WTC11 (cell line): Measurements from ENCODE around the gene BAG1. TPM values are rescaled to one million over a fixed set of nuclear protein-coding genes. Genes with fewer than 3 reads are reported as not detected.

Experiments used
- ATAC-seq: fragments of 200-7000 bp; cut with Tn5 transposase; 2 replicates; pipeline ENCODE4 v1.10.0; 2021; ENCODE audit warnings: mild to moderate bottlenecking, moderate library complexity
- CTCF ChIA-PET: fragments of 300-600 bp; sonication (Branson Sonifier 250); formaldehyde crosslinking; loops from one replicate; lab custom pipeline; 2021; ENCODE audit warnings: antibody characterized with exemption; lab: Charles Lee
- POLR2A ChIA-PET: fragments of 350-600 bp; sonication (Branson Sonifier 250); formaldehyde crosslinking; loops from one replicate; lab custom pipeline; 2021; ENCODE audit warnings: antibody characterized with exemption; lab: Charles Lee
- DNase-seq: peaks from one replicate; pipeline ENCODE4 v3.0.0; 2021; ENCODE audit warnings: low spot score
- H3K27ac Mint-ChIP-seq: 2 replicates; pipeline ENCODE4 v1.8.0; 2021; ENCODE audit warnings: mixed read lengths
- H3K27me3 Mint-ChIP-seq: 2 replicates; pipeline ENCODE4 v1.8.0; 2021; ENCODE audit warnings: low read depth, mild to moderate bottlenecking, moderate library complexity, mixed read lengths
- H3K36me3 Mint-ChIP-seq: 2 replicates; pipeline ENCODE4 v1.8.0; 2021; ENCODE audit warnings: mixed read lengths
- H3K4me1 Mint-ChIP-seq: 2 replicates; pipeline ENCODE4 v1.8.0; 2022; ENCODE audit warnings: mixed read lengths
- H3K4me3 Mint-ChIP-seq: 2 replicates; pipeline ENCODE4 v1.8.0; 2021; ENCODE audit warnings: mild to moderate bottlenecking, moderate library complexity, mixed read lengths
- H3K9me3 Mint-ChIP-seq: 2 replicates; pipeline ENCODE4 v1.8.0; 2021; ENCODE audit warnings: mixed read lengths
- CBFB ChIP-seq: sonication (generic); formaldehyde crosslinking; IDR thresholded peaks from 2 replicates; pipeline ENCODE4 v1.8.1; 2022; ENCODE audit warnings: mild to moderate bottlenecking, low read depth, missing genetic modification reagents
- CREM ChIP-seq: sonication (generic); formaldehyde crosslinking; IDR thresholded peaks from 2 replicates; pipeline ENCODE4 v1.8.1; 2022; ENCODE audit warnings: mild to moderate bottlenecking, missing genetic modification reagents, moderate library complexity
- FOXK1 ChIP-seq: sonication (generic); formaldehyde crosslinking; IDR thresholded peaks from 2 replicates; pipeline ENCODE4 v1.8.0; 2022; ENCODE audit warnings: mild to moderate bottlenecking, moderate library complexity, missing genetic modification reagents
- HMGA2 ChIP-seq: fragments of 250-450 bp; sonication (Bioruptor Pico); IDR thresholded peaks from 2 replicates; pipeline ENCODE4 v1.4.0; 2021; ENCODE audit warnings: mild to moderate bottlenecking, moderate library complexity
- NFE2L1 ChIP-seq: sonication (generic); formaldehyde crosslinking; IDR thresholded peaks from 2 replicates; pipeline ENCODE4 v1.8.1; 2023; ENCODE audit warnings: missing genetic modification reagents
- NFYB ChIP-seq: sonication (generic); formaldehyde crosslinking; conservative IDR thresholded peaks from 2 replicates; pipeline ENCODE4 v1.8.0; 2022; ENCODE audit warnings: low read depth, missing genetic modification reagents
- PRRX2 ChIP-seq: fragments of 250-450 bp; sonication (Bioruptor Pico); IDR thresholded peaks from 2 replicates; pipeline ENCODE4 v1.8.0; 2021; ENCODE audit warnings: mild to moderate bottlenecking
- ZNF219 ChIP-seq: sonication (generic); formaldehyde crosslinking; IDR thresholded peaks from 2 replicates; pipeline ENCODE4 v1.8.0; 2023; ENCODE audit warnings: missing genetic modification reagents, mild to moderate bottlenecking, borderline replicate concordance
- ZNF317 ChIP-seq: sonication (generic); formaldehyde crosslinking; IDR thresholded peaks from 2 replicates; pipeline ENCODE4 v1.8.1; 2023; ENCODE audit warnings: low read depth, mild to moderate bottlenecking, moderate library complexity, missing genetic modification reagents, borderline replicate concordance
- total RNA-seq: library from RNA; stranded (reverse); gene quantifications from 3 replicates; pipeline ENCODE4 v1.2.3, GENCODE V29; 2021
- TF ChIP-seq, protein P1 (sequence below): sonication (generic); formaldehyde crosslinking; IDR thresholded peaks from 2 replicates; pipeline ENCODE4 v1.8.0; 2023; ENCODE audit warnings: mild to moderate bottlenecking, missing genetic modification reagents
- TF ChIP-seq, protein P2 (sequence below): fragments of 200-600 bp; IDR thresholded peaks from 2 replicates; pipeline ENCODE4 v1.8.0; 2022; ENCODE audit warnings: antibody characterized with exemption
- TF ChIP-seq, protein P3 (sequence below): sonication (generic); formaldehyde crosslinking; IDR thresholded peaks from 2 replicates; pipeline ENCODE4 v1.8.0; 2022; ENCODE audit warnings: missing genetic modification reagents
- TF ChIP-seq, protein P4 (sequence below): sonication (generic); formaldehyde crosslinking; IDR thresholded peaks from 2 replicates; pipeline ENCODE4 v1.8.1; 2023; ENCODE audit warnings: mild to moderate bottlenecking, missing genetic modification reagents, borderline replicate concordance
- TF ChIP-seq, protein P5 (sequence below): sonication (generic); formaldehyde crosslinking; IDR thresholded peaks from 2 replicates; pipeline ENCODE4 v1.8.1; 2022; ENCODE audit warnings: low read depth, missing genetic modification reagents, borderline replicate concordance
- TF ChIP-seq, protein P6 (sequence below): sonication (generic); formaldehyde crosslinking; IDR thresholded peaks from 2 replicates; pipeline ENCODE4 v1.8.0; 2022; ENCODE audit warnings: mild to moderate bottlenecking, missing genetic modification reagents
- TF ChIP-seq, protein P7 (sequence below): sonication (generic); formaldehyde crosslinking; IDR thresholded peaks from 2 replicates; pipeline ENCODE4 v1.8.1; 2022; ENCODE audit warnings: low read depth, mild to moderate bottlenecking, moderate library complexity, missing genetic modification reagents, borderline replicate concordance

BAG1 gene
- total RNA-seq, 1 experiment from 2014 or later, result 52.9 TPM

DNA sequence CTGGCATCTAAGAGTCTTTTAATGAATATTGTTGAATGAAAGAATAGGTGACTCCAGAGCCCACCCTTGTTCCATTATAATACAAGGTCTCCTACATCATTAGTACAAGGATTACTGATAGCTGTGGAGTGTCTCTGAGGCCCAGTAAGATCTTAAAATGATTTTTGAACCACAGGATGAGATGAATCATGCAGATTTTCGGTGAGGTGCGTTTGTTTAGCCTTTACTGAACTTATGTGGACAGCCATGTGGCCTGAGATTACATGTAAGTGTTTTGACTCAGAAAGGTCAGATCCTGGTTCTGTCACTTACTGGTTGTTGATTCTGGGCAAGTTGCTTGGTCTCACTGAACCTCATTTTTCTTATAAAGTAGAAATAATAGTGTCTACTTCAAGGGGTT is 47.4 kb upstream of the BAG1 start:
- no peak overlapping the region for H3K4me3 Mint-ChIP-seq
- POLR2A ChIA-PET, result no interaction called here
- ATAC-seq (no peak), DNase-seq (no peak)
- H3K27me3 Mint-ChIP-seq, result no peaks in the 10 kb centered on the region
- peaks cover 55% of the 10 kb centered on the region for H3K36me3 Mint-ChIP-seq
- no peak overlapping the region for H3K27ac Mint-ChIP-seq
- TF ChIP-seq, protein P1, sequence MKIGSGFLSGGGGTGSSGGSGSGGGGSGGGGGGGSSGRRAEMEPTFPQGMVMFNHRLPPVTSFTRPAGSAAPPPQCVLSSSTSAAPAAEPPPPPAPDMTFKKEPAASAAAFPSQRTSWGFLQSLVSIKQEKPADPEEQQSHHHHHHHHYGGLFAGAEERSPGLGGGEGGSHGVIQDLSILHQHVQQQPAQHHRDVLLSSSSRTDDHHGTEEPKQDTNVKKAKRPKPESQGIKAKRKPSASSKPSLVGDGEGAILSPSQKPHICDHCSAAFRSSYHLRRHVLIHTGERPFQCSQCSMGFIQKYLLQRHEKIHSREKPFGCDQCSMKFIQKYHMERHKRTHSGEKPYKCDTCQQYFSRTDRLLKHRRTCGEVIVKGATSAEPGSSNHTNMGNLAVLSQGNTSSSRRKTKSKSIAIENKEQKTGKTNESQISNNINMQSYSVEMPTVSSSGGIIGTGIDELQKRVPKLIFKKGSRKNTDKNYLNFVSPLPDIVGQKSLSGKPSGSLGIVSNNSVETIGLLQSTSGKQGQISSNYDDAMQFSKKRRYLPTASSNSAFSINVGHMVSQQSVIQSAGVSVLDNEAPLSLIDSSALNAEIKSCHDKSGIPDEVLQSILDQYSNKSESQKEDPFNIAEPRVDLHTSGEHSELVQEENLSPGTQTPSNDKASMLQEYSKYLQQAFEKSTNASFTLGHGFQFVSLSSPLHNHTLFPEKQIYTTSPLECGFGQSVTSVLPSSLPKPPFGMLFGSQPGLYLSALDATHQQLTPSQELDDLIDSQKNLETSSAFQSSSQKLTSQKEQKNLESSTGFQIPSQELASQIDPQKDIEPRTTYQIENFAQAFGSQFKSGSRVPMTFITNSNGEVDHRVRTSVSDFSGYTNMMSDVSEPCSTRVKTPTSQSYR (CRISPR knock-in tag), result no peak
- TF ChIP-seq ZNF317 (no peak), CREM (CRISPR knock-in tag) (no peak), HMGA2 (no peak), FOXK1 (CRISPR knock-in tag) (no peak), ZNF219 (CRISPR knock-in tag) (no peak), PRRX2 (CRISPR knock-in tag) (no peak), NFYB (CRISPR knock-in tag) (no peak), NFE2L1 (CRISPR knock-in tag) (no peak), CBFB (CRISPR knock-in tag) (no peak)
- TF ChIP-seq, protein P2, sequence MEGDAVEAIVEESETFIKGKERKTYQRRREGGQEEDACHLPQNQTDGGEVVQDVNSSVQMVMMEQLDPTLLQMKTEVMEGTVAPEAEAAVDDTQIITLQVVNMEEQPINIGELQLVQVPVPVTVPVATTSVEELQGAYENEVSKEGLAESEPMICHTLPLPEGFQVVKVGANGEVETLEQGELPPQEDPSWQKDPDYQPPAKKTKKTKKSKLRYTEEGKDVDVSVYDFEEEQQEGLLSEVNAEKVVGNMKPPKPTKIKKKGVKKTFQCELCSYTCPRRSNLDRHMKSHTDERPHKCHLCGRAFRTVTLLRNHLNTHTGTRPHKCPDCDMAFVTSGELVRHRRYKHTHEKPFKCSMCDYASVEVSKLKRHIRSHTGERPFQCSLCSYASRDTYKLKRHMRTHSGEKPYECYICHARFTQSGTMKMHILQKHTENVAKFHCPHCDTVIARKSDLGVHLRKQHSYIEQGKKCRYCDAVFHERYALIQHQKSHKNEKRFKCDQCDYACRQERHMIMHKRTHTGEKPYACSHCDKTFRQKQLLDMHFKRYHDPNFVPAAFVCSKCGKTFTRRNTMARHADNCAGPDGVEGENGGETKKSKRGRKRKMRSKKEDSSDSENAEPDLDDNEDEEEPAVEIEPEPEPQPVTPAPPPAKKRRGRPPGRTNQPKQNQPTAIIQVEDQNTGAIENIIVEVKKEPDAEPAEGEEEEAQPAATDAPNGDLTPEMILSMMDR, result no peak
- TF ChIP-seq, protein P3, sequence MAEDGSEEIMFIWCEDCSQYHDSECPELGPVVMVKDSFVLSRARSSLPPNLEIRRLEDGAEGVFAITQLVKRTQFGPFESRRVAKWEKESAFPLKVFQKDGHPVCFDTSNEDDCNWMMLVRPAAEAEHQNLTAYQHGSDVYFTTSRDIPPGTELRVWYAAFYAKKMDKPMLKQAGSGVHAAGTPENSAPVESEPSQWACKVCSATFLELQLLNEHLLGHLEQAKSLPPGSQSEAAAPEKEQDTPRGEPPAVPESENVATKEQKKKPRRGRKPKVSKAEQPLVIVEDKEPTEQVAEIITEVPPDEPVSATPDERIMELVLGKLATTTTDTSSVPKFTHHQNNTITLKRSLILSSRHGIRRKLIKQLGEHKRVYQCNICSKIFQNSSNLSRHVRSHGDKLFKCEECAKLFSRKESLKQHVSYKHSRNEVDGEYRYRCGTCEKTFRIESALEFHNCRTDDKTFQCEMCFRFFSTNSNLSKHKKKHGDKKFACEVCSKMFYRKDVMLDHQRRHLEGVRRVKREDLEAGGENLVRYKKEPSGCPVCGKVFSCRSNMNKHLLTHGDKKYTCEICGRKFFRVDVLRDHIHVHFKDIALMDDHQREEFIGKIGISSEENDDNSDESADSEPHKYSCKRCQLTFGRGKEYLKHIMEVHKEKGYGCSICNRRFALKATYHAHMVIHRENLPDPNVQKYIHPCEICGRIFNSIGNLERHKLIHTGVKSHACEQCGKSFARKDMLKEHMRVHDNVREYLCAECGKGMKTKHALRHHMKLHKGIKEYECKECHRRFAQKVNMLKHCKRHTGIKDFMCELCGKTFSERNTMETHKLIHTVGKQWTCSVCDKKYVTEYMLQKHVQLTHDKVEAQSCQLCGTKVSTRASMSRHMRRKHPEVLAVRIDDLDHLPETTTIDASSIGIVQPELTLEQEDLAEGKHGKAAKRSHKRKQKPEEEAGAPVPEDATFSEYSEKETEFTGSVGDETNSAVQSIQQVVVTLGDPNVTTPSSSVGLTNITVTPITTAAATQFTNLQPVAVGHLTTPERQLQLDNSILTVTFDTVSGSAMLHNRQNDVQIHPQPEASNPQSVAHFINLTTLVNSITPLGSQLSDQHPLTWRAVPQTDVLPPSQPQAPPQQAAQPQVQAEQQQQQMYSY (CRISPR knock-in tag), result no peak
- TF ChIP-seq, protein P4, sequence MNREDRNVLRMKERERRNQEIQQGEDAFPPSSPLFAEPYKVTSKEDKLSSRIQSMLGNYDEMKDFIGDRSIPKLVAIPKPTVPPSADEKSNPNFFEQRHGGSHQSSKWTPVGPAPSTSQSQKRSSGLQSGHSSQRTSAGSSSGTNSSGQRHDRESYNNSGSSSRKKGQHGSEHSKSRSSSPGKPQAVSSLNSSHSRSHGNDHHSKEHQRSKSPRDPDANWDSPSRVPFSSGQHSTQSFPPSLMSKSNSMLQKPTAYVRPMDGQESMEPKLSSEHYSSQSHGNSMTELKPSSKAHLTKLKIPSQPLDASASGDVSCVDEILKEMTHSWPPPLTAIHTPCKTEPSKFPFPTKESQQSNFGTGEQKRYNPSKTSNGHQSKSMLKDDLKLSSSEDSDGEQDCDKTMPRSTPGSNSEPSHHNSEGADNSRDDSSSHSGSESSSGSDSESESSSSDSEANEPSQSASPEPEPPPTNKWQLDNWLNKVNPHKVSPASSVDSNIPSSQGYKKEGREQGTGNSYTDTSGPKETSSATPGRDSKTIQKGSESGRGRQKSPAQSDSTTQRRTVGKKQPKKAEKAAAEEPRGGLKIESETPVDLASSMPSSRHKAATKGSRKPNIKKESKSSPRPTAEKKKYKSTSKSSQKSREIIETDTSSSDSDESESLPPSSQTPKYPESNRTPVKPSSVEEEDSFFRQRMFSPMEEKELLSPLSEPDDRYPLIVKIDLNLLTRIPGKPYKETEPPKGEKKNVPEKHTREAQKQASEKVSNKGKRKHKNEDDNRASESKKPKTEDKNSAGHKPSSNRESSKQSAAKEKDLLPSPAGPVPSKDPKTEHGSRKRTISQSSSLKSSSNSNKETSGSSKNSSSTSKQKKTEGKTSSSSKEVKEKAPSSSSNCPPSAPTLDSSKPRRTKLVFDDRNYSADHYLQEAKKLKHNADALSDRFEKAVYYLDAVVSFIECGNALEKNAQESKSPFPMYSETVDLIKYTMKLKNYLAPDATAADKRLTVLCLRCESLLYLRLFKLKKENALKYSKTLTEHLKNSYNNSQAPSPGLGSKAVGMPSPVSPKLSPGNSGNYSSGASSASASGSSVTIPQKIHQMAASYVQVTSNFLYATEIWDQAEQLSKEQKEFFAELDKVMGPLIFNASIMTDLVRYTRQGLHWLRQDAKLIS (CRISPR knock-in tag), result no peak
- TF ChIP-seq, protein P5, sequence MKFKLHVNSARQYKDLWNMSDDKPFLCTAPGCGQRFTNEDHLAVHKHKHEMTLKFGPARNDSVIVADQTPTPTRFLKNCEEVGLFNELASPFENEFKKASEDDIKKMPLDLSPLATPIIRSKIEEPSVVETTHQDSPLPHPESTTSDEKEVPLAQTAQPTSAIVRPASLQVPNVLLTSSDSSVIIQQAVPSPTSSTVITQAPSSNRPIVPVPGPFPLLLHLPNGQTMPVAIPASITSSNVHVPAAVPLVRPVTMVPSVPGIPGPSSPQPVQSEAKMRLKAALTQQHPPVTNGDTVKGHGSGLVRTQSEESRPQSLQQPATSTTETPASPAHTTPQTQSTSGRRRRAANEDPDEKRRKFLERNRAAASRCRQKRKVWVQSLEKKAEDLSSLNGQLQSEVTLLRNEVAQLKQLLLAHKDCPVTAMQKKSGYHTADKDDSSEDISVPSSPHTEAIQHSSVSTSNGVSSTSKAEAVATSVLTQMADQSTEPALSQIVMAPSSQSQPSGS, result no peak
- TF ChIP-seq, protein P6, sequence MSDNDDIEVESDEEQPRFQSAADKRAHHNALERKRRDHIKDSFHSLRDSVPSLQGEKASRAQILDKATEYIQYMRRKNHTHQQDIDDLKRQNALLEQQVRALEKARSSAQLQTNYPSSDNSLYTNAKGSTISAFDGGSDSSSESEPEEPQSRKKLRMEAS (CRISPR knock-in tag), result no peak
- TF ChIP-seq, protein P7, sequence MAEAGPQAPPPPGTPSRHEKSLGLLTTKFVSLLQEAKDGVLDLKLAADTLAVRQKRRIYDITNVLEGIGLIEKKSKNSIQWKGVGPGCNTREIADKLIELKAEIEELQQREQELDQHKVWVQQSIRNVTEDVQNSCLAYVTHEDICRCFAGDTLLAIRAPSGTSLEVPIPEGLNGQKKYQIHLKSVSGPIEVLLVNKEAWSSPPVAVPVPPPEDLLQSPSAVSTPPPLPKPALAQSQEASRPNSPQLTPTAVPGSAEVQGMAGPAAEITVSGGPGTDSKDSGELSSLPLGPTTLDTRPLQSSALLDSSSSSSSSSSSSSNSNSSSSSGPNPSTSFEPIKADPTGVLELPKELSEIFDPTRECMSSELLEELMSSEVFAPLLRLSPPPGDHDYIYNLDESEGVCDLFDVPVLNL, result no peak
- H3K9me3 Mint-ChIP-seq, result no peaks in the 10 kb centered on the region
- no peaks in the 10 kb centered on the region for H3K4me1 Mint-ChIP-seq
- CTCF ChIA-PET, result no interaction called here
